Panc1 (cell line): ENCODE results near the gene SPEF1. TPM values are rescaled to one million over a fixed set of nuclear protein-coding genes. Genes with fewer than 3 reads are reported as not detected.

ENCODE experiments used
- ATAC-seq: fragments of 200-7000 bp; cut with Tn5 transposase; 2 replicates; pipeline ENCODE4 v1.9.1; 2020; ENCODE audit warnings: mild to moderate bottlenecking, moderate library complexity
- BruUV-seq: library from RNA; stranded (reverse); fragments of 400-500 nt; replicated peaks from 2 replicates; lab custom pipeline; 2021; lab: Mats Ljungman, UMichigan
- CTCF ChIA-PET: fragments of 300-600 bp; sonication (Branson Sonifier 250); formaldehyde crosslinking; loops from one replicate; lab custom pipeline; 2022; ENCODE audit warnings: antibody characterized with exemption; lab: Charles Lee
- POLR2A ChIA-PET: fragments of 300-600 bp; sonication (Branson Sonifier 250); formaldehyde crosslinking; loops from one replicate; lab custom pipeline; 2022; ENCODE audit warnings: antibody characterized with exemption; lab: Charles Lee
- DNase-seq: peaks from one replicate; pipeline ENCODE4 v3.0.0-alpha.2; 2010; ENCODE audit warnings: low read depth, low spot score
- H3K27ac ChIP-seq: 2 replicates; pipeline ENCODE4 v1.5.1; 2011; ENCODE audit warnings: mild to moderate bottlenecking, low read length, inconsistent platforms
- H3K27me3 ChIP-seq: fragments of 200-500 bp; sonication (Bioruptor generic); 2 replicates; pipeline ENCODE4 v1.6.0; 2014; ENCODE audit warnings: low read length, inconsistent platforms; ENCODE audit not compliant: control insufficient read depth, insufficient read depth
- H3K36me3 ChIP-seq: fragments of 200-500 bp; sonication (Bioruptor generic); 2 replicates; pipeline ENCODE4 v1.5.1; 2014; ENCODE audit warnings: inconsistent platforms, mild to moderate bottlenecking, low read length, moderate library complexity; ENCODE audit not compliant: control insufficient read depth, insufficient read depth
- H3K4me1 ChIP-seq: 2 replicates; pipeline ENCODE4 v1.5.1; 2011; ENCODE audit warnings: inconsistent platforms, mild to moderate bottlenecking, low read length, moderate library complexity; ENCODE audit not compliant: control insufficient read depth, insufficient read depth
- H3K4me3 ChIP-seq, 2 experiments: 2 replicates each; pipeline ENCODE4 v1.5.1; 2011 to 2012; ENCODE audit warnings: low read depth in 2 of 2, low read length in 2 of 2, mild to moderate bottlenecking in 2 of 2, inconsistent platforms in 1 of 2, moderate library complexity in 1 of 2
- H3K9me3 ChIP-seq: fragments of 200-500 bp; sonication (Bioruptor generic); 2 replicates; pipeline ENCODE4 v1.5.1; 2014; ENCODE audit warnings: low read depth, mild to moderate bottlenecking, inconsistent platforms, low read length, moderate library complexity; ENCODE audit not compliant: control insufficient read depth, insufficient read depth
- CTCF ChIP-seq: fragments of 450-650 bp; IDR thresholded peaks from 2 replicates; pipeline ENCODE4 v1.5.1; 2017; ENCODE audit warnings: mild to moderate bottlenecking
- POLR2AphosphoS5 ChIP-seq: IDR thresholded peaks from 2 replicates; pipeline ENCODE4 v1.6.1; 2012; ENCODE audit warnings: mild to moderate bottlenecking, low read depth, low read length, moderate library complexity
- REST ChIP-seq, 2 experiments: IDR thresholded peaks; 2 replicates each; pipeline ENCODE4 v1.6.1; 2011 to 2012; ENCODE audit warnings: low read depth in 2 of 2, control low read depth in 1 of 2, low read length in 1 of 2, mild to moderate bottlenecking in 1 of 2, moderate library complexity in 1 of 2; ENCODE audit not compliant: insufficient read depth in 1 of 2
- SIN3A ChIP-seq: IDR thresholded peaks from 2 replicates; pipeline ENCODE4 v1.6.1; 2012; ENCODE audit warnings: low read depth, mild to moderate bottlenecking, low read length, moderate library complexity, borderline replicate concordance; ENCODE audit not compliant: insufficient read depth
- TCF7L2 ChIP-seq: IDR thresholded peaks from 2 replicates; pipeline ENCODE4 v1.6.1; 2011; ENCODE audit warnings: mild to moderate bottlenecking, low read depth, low read length, inconsistent platforms
- in situ Hi-C: cut with HindIII; loops from 2 replicates; pipeline ENCODE4 v1.10.0; 2016; ENCODE audit warnings: low sequenced_read_pairs, low pct_unique_long_range_greater_than_20kb
- intact Hi-C: fragments of 100-400 bp; cut with micrococcal nuclease; formaldehyde crosslinking; loops from one replicate; pipeline ENCODE4 v1.10.0; 2022; ENCODE audit not compliant: unreplicated experiment
- total RNA-seq: library from RNA; stranded (reverse); gene quantifications from one replicate; pipeline ENCODE4 v1.2.1, GENCODE V29; 2021; ENCODE audit not compliant: unreplicated experiment

Gene SPEF1
- total RNA-seq, 1 experiment from 2014 or later = 0.41 TPM

GRCh38 chr20:3808544-3808943 is 27.3 kb upstream of the SPEF1 start:
- H3K27ac ChIP-seq = peak overlapping the region; percentile 100
- H3K9me3 ChIP-seq = no peaks in the 10 kb centered on the region
- in situ Hi-C loops (no loop called here), intact Hi-C loops (no loop called here)
- no TSS peak for BruUV-seq
- H3K27me3 ChIP-seq = no peaks in the 10 kb centered on the region
- TF ChIP-seq SIN3A (no peak), REST (IDR thresholded peaks at IDR 0.05; ENCODE audit: insufficient read depth in 1 of 2, low read depth in 2 of 2, low read length in 1 of 2) (no peak), CTCF (no peak), TCF7L2 (no peak), POLR2AphosphoS5 (no peak)
- ChIA-PET POLR2A (no interaction called here), CTCF (interaction anchor here (0.7 kb wide), 1 partner anchor 56 kb away, joined by 5 read pairs; no protein-coding TSS in a partner anchor)
- no peak overlapping the region for H3K4me3 ChIP-seq
- H3K4me1 ChIP-seq = peaks cover 67% of the 10 kb centered on the region
- ATAC-seq (no peak), DNase-seq (no peak)
- H3K36me3 ChIP-seq = no peaks in the 10 kb centered on the region

GRCh38 chr20:3804781-3805180 is 23.5 kb upstream of the SPEF1 start:
- in situ Hi-C loops = no loop called here
- intact Hi-C loops = no loop called here
- TF ChIP-seq CTCF (no peak), REST (IDR thresholded peaks at IDR 0.05; ENCODE audit: insufficient read depth in 1 of 2, low read depth in 2 of 2, low read length in 1 of 2) (no peak), TCF7L2 (no peak), SIN3A (no peak), POLR2AphosphoS5 (no peak)
- POLR2A ChIA-PET = no interaction called here
- Histone ChIP-seq H3K4me3 (no peak overlapping the region), H3K9me3 (no peaks in the 10 kb centered on the region), H3K36me3 (no peaks in the 10 kb centered on the region), H3K4me1 (peaks cover 38% of the 10 kb centered on the region), H3K27me3 (no peaks in the 10 kb centered on the region), H3K27ac (peak overlapping the region; percentile 100)
- ATAC-seq (no peak), DNase-seq (no peak)
- CTCF ChIA-PET = no interaction called here
- BruUV-seq = no TSS peak
